GM20431 (cell line): ENCODE results near the gene CDH2.

Experiments used
- in situ Hi-C: fragments of 300-500 bp; cut with MseI, MboI; formaldehyde crosslinking; loops from one replicate; pipeline ENCODE4 v1.15.0; 2020; ENCODE audit warnings: low sequenced_read_pairs; ENCODE audit not compliant: unreplicated experiment

CDH2 gene

DNA sequence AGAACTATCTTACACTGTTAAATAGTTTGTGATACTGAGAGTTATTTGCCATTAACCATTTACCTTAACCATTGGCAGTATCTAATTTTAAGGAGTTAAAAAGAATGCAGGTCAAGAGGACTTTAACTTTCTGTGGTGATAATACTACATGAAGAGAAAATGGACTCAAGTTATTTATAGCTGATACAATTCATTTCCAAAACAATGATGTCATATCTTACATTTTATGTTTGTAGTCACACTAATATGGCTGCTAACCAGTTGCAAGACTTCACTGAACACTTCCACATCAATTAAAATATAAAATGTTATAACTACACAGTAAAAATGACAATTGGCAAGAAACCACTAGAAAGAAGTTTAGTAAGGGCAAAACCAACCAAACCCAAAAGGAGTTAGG lies 77.7 kb downstream of the CDH2 start:
- in situ Hi-C loops, result no loop called here

DNA sequence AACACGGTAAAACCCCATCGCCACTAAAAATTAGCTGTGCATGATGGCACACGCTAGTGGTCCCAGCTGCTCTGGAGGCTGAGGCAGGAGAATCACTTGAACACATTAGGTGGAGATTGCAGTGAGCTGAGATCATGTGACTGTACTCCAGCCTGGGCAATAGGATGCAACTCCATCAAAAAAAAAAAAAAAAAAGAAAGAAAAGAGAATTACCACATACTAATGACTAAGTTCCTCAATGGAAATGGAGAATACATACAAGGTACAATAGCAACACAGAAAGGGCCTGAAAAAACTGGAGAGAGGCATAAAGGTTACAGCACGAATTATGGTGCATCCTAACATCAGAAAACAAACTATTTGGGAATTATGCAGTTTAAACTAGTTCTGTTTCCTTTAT lies 81.3 kb downstream of the CDH2 start:
- in situ Hi-C loops, result no loop called here

DNA sequence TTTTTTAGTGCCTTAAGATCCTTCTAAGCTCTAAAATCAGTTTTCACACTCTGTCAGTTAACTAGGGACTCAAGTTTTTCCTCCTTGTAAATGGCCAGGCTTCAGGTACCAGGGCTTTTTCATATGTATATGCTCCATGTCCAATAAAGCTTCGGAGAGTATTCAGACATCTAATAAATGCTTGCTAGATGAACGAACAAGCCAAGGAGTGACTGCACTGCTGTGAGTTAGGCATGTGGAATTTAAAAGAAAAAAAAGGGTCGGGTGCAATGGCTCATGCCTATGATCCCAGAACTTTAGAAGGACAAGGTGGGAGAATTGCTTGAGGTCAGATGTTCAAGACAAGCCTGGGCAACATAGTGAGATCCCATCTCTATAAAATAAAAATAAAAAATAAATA lies 81.9 kb downstream of the CDH2 start:
- in situ Hi-C loops, result no loop called here

GRCh38 chr18:28091197-28091596 lies 85.7 kb downstream of the CDH2 start:
- in situ Hi-C loops, result no loop called here

- in situ Hi-C loops, result no loop called here
These were observed 88.5 kb downstream of the CDH2 start for GRCh38 chr18:28088477-28088876.

GRCh38 chr18:28086670-28087552 lies 90.0 kb downstream of the CDH2 start:
- in situ Hi-C loops, result no loop called here

DNA sequence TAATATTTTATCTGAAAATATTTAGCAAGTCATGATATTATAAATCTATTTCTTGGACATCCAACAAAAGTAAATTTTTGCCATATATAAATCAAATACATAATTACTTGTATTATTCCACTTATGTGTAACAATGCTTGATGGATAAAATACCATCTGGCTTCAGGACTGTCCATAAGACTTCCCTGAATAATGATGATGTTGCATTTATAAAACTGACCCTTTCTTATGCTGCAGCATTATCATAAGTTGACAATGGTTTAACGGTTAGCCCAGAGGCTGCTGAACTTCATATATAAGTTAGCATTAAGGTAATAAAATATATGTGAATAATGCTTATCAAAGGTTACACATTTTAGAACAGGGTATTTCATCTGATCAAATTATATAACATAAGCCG lies 95.4 kb downstream of the CDH2 start:
- in situ Hi-C loops, result no loop called here

DNA sequence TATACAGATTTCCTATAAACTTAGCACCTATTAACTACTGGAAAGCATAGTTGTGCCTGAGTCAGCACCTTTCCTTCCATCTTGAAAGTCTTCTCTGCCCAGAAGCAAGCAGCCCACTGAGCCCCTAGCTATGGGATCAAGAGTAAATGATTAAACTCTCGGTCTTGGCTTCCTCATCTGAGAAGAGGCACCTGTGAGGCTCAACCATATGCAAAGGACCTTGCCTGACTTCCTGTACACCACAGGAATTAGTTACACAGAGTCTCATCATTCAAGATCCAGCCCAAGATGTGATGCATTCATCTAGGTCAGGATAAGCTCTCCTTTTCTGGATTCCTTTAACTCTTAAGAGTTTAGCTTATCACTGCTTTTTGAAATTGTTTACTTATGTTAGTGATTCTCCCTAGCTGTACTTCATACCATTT lies 96.0 kb downstream of the CDH2 start:
- in situ Hi-C loops, result no loop called here

- in situ Hi-C loops, result no loop called here
These were observed 97.0 kb downstream of the CDH2 start for GRCh38 chr18:28079883-28080282.

GRCh38 chr18:28078849-28079248 lies 98.1 kb downstream of the CDH2 start:
- in situ Hi-C loops, result no loop called here

DNA sequence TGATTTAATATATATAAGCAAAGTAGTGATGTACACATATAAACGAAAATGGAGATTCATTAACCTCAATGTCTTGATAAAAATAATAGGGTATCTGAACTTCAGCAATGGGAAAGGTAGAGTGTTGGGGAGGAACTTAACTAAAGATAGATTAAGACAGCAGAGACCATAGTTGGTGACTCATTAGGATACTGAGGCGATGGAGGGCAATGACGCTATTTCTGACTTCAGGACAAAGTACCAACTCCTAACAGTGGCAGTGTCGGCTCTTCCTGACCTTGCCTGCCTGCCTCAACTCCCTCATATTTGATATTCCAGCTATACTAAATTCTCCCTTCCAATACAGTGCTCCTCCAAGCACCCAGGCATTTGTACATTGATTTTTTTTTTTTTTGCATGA lies 98.6 kb downstream of the CDH2 start:
- in situ Hi-C loops, result no loop called here

- in situ Hi-C loops, result no loop called here
These were observed 101.4 kb downstream of the CDH2 start for GRCh38 chr18:28075501-28075900.

- in situ Hi-C loops, result no loop called here
These were observed 102.9 kb downstream of the CDH2 start for GRCh38 chr18:28074076-28074475.

- in situ Hi-C loops, result no loop called here
These were observed 103.3 kb downstream of the CDH2 start for GRCh38 chr18:28073658-28074057.

DNA sequence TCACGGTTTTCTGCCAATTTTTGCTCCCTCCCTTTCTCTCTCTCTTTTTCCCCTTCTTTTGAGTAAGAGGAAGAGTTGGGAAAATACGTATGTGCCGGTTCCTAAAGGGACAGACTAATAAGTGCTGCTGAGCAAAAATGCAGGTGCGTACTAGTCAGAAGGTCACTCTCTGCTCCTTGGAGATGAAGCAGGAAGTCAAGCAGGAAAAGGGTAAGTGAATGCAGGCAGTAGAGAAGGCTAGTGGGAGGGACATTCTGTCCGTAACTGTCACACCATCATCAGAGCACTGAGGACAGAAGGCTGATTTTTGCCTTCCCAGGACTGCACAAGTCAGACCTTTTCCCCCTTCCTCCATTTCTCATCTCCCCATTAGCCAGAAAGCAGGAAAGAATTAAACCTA lies 105.7 kb downstream of the CDH2 start:
- in situ Hi-C loops, result no loop called here

- in situ Hi-C loops, result no loop called here
These were observed 108.7 kb downstream of the CDH2 start for GRCh38 chr18:28068207-28068606.

- in situ Hi-C loops, result no loop called here
These were observed 109.6 kb downstream of the CDH2 start for GRCh38 chr18:28067346-28067745.

GRCh38 chr18:28065793-28066186 lies 111.1 kb downstream of the CDH2 start:
- in situ Hi-C loops, result no loop called here

DNA sequence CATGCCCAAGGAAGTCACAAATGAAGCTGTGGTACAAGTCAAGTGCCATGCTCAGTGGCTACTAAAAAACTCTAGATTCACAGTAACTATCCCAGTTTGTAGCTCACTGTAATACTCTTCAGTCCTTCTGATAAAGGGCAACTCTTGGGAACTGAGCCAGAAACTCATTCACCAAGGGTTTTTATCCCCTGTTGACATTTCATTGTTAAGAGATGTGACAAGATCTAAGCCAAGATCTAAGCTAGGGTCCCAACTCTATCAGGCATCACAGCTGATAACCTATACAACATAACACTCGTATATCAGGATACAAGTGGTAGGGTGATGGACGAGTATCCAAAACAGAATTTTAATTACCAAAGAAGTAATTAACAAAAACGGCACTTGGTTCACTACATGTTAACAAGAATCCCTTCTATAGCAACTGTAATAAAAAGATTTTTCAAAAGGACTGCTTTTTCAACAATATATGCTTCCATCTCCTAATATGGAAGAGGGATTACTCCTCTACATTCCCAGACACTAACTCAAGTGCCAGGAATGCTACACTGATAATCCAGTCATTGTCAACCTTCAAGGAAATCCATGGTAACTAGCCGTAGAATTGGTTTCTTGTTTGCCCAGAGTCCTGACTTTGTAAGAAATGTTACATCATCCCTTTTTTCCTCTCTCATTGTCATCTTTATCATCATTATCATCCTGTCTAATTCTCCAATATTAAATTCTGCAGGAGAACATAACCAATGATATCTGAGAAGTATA lies 111.7 kb downstream of the CDH2 start:
- in situ Hi-C loops, result no loop called here

DNA sequence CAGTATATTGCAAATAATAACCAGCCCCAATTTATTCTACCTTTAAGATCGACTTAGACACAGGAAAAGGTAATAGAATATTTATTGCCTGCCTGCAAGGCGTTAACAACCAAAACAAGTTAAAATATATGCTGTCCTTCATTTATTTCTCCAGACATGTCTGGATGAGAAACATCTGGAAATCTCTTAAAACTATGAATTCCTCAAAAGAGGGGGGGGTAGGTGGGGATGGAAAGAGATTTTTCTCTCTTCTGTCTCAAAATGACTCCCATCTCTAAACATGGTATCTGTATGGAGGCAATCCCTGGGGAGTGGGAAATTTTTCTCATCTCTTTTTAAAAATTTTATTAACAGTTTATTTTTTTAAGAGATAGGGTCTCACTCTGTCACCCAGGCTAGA lies 113.0 kb downstream of the CDH2 start:
- in situ Hi-C loops, result no loop called here

DNA sequence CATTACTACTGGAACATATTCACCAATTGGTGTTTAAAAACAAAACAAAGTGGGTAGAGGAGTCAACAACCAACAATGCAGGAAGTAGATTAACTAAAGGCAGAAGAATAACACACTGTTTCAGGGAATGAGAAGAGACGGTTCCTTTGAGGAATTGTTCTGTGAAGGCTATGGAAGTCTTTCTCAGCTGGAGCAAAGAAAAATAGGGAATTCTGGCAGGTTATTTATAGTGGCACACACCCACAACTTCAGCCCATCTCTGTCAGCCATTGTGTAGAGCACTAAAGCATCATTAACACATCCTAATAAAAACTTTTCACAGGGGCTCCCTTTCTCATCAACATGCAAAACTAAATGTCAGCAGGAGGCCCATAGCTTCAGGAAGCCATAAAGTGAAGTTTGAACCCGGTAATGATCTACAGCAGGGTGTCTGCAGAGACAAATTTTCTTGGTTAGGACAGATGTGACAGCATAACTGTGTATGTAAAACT lies 113.6 kb downstream of the CDH2 start:
- in situ Hi-C loops, result no loop called here
